Renal cortical epithelial cell (primary cell): ENCODE data around the gene DPM2. TPM values are rescaled to one million over a fixed set of nuclear protein-coding genes. Genes with fewer than 3 reads are reported as not detected.

Experiments
- DNase-seq: peaks from one replicate; pipeline ENCODE4 v3.0.0-alpha.2; 2011; ENCODE audit warnings: low read depth
- total RNA-seq: library from RNA; depleted of rRNA; stranded (reverse); fragments of >200 nt; gene quantifications from 2 replicates; pipeline ENCODE4 v1.2.3, GENCODE V29; 2014

Gene DPM2
- total RNA-seq, 1 donor from 2014 or later, result 7.1 TPM

DNA sequence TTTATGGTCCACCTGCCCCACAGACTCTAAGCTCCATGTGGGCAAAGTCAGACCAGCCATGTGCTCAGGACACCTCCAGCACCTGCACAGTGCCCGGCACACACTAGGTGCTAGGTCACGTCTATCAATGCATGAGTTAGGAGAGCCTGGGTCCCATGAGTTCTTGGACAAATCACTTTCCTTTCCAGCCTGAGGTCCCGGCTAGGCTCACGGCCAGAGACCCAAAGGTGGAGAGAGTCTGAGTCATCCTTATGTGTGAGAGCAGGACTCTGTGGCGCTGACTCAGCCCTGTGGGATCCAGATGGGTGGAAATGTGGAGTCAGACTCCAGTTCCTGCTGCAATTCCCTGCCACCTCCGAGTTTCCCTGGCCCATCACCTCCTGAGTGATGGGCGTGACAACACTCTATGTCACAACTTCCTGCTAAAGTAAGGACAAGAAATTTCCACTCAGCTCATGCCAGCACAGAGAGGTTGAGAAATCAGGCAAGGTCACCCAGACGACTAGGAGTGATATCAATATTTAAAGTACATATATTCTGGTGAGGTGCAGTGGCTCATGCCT, 18.3 kb downstream of the DPM2 start:
- peak; percentile 100 for DNase-seq

DNA sequence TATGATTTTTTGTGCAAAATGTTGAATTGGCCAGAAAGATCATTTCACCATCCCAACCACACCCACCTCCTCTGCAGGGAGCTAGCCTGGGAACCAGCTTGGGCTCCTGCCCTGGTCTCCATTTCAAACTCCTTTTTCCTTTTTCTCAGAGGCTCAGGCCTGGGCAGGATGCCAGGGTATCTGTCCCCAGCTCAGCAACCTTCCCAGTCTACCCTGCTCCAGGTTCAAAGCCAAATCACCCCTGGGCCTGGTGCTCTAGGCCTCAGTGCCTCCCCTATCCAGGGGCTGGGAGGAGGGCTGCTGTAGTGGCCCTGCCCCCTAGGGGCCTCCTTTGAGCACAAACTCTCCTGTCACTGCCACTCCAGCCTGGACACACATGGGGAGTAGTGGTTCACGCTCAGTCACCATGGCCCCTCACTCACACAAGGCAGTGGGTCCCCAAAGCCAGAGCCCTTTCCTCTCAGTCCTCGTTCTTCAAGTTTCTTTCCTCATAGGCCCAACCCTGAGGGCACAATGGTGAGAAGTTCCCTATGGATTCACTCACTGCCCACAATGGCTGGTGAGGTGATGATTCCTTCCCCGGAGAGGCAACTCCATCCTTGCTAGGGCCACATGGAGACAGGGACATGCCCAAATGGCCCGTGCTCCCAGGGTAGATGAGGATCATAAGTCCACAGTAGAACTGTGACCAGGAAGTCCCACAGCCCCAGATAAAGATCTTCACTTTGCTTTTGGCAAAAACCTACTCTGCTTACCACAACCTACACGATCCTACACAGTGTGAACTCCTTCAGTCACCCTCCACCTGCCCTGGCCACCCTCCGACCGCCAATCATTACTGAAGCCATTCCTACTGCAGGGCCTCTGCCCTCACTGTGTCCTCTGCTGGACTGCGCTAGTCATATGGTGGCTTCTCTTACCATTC, 19.2 kb downstream of the DPM2 start:
- DNase-seq, result peak; percentile 19

DNA sequence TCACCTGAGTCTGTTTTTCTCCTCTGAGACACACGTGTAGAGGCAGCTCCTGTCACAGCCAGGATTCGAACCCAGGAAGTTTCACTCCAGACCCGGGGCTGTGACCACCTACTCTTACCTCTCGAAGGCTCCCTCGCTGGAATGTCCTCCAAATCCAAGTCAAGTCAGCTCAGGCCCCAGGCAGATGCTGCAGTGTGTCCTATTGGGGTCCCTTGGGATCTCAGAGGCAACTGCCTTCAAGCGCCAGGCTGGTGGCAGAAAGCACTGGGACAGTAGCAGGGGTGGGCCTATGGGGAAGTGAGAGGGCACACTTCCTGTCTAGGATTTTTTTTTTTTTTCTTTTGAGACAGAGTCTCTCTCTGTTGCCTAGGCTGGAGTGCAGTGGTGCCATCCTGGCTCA, 20.1 kb downstream of the DPM2 start:
- DNase-seq, result no peak

- peak; percentile 49 for DNase-seq
Measured at GRCh38 chr9:127916720-127917581, 20.7 kb downstream of the DPM2 start, which contains the start of gene ST6GALNAC4. TSS of gene ST6GALNAC4 (minus strand) at chr9:127917041. CDS start at chr9:127916419, 622 bp downstream.

GRCh38 chr9:127915801-127916719, 21.6 kb downstream of the DPM2 start:
- no peak for DNase-seq

GRCh38 chr9:127915325-127915752, 22.3 kb downstream of the DPM2 start:
- DNase-seq, result no peak

DNA sequence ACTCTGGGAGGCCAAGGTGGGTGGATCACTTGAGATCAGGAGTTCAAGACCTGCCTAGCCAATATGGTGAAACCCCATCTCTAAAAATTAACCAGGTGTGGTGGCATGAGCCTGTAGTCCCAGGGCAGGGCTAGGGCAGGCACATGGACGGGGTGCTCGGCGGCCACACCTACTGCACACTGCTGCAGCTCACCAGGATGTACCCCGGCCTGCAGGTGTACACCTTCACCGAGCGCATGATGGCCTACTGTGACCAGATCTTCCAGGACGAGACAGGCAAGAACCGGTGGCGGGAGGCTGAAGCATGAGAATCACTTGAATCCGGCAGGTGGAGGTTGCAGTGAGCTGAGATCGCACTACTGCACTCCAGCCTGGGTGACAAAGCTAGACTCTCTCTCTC, 24.0 kb downstream of the DPM2 start:
- no peak for DNase-seq

DNA sequence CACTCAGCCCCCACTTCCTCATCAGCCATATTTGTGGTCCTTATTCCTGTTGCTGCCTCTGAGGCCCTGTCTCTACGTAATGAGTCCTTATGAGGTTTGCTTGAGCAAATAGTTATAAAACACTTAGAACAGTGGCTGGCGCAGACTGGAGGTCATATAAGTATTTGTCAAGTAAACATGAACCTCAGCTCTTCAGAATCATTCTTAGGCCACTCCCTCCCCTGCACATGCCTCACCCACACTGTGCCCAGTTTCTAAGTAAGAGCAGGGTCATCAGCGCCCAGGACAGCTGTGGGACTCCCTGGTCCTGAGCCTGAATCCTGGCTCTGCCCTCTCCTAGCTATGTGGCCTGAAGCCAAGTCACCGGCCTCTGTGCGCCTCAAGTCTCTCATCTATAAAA, 24.8 kb downstream of the DPM2 start:
- DNase-seq, result no peak

DNA sequence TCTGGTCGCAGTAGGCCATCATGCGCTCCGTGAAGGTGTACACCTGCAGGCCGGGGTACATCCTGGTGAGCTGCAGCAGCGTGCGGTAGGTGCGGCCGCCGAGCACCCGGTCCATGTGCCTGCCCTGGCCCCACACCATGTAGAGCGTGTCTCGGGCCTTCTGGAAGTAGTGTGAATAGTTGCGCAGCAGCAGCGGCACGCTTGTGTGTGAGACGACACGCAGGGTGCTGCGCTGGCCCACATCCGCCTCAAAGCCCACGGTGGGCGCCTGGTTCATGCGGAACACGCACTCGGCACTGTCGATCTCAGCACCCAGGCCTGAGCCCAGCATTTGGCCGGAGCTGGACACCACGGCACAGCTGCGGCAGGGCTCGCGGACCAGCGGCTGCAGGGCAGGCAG, 25.4 kb downstream of the DPM2 start:
- no peak for DNase-seq

DNA sequence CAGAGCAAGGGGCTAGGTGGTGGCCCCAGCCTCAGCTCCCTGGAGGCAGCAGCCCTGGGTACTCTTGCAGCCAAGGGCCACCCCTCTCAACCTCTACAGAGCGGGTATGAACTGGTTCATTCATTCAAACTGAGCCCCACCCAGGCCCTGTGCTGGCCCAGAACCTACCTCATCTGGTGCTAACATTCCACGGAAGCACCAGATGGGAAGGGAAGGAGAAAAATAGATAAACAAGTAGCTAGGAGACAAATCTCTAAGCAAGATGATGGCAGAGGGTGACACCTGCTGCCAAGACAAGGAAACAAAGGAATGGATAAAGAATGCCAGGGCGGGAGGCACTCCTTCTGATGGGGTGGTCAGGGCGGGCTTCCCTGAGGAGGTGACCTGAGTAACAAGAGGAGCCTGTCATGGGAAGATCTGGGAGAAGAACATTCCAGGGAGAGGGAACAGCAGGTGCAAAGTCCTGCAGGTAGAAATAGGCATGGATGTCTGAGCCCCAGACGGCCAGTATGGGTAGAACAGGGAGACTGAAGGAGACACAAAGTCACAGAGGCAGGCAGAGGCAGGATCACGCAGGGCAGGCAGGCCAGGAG, 26.9 kb downstream of the DPM2 start:
- DNase-seq, result peak; percentile 52

DNA sequence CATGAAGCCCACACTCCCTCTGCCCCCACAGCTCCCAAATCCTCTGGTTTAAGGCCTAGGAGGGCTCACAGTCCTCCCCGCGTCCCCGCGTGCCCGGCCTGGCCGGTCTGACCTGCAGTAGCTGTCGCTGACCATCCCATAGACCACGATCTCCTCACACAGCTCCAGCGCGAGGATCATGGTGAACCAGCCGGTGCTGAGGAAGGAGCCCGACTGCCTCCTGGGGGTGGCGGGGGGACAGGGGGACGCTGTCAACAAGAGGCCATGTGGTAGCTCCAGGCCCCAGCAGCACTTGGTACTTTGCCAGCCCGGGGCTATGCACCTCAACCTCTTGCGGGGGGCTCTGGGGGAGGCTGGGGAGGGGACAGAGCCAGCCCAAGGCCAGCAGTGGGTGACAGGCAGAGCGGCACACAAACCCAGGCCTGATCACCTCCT, 27.8 kb downstream of the DPM2 start:
- no peak for DNase-seq

DNA sequence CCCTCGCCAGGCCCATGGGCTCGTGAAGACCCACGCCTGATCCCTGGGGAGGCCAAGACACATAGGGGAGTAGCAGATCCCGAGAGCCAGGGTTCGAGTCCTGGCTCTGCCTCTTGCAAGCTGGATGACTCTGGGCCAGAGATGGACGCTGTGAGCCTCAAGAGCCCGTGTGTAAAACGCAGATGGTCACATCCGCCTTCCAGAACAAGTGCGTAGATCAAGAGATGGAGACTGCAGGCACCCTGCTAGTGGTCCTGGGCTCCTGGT, 29.1 kb downstream of the DPM2 start:
- DNase-seq, result no peak

DNA sequence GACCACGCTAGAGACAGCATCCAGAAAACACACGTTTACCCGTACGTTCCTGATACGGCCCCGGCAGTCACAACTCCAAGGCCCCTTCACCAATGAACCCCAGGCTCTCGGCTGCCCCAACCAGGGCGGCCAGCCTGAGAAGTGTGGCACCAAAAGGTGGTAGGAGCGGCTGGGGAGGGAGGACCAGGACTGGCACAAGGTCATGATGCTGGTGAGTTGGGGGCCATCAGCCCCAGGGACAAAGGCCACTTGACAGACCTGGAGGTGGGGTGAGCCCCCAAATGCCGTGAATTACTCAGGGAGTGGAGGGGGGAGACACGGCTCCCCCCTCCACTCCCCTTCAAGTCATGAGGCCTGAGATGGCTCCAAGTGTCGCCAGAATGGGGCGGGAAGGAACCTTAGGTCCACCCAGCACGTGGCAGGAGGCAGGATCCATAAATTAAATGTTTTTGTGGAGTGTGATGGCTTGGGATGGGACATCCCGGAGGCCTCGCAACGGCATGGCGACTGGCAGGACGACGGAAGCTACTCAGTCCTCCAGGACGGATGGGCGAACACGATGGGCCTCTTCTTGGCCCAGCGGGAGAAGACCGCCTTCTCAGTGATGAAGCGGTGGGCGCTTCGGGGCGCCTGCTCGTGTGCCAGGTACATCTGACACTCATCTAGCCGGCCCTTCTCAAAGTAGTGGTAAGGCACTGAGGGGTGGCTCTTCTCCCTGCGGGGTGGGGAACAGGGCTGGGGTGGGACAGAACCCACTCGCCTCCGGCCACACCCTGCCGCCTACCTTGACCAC, 29.6 kb downstream of the DPM2 start:
- DNase-seq, result no peak

- no peak for DNase-seq
Measured at GRCh38 chr9:127905788-127906191, 31.9 kb downstream of the DPM2 start.

- DNase-seq, result no peak
Measured at GRCh38 chr9:127905004-127905728, 32.5 kb downstream of the DPM2 start.

DNA sequence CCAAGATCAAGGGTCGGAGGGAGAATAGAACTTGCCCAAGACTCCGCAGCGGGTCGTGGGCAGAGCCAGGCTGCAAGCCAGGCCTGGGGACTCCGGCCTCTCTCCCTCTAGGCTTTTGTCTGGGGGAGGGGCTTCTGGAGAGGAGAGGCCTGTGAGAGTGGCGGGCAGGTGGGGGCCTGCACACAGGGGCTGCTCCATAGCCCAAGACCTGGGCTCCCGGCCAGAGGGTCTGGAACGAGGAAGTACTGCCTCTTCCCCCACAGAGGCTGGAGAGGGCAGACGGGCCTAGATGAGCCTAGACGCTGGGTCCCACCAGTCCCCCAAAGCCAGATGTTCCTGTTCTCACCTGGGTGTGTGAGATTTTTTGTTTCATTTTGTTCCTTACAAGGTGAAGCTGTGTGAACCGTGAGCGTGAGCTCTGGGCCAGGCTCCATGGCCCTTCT, 33.1 kb downstream of the DPM2 start:
- no peak for DNase-seq

DNA sequence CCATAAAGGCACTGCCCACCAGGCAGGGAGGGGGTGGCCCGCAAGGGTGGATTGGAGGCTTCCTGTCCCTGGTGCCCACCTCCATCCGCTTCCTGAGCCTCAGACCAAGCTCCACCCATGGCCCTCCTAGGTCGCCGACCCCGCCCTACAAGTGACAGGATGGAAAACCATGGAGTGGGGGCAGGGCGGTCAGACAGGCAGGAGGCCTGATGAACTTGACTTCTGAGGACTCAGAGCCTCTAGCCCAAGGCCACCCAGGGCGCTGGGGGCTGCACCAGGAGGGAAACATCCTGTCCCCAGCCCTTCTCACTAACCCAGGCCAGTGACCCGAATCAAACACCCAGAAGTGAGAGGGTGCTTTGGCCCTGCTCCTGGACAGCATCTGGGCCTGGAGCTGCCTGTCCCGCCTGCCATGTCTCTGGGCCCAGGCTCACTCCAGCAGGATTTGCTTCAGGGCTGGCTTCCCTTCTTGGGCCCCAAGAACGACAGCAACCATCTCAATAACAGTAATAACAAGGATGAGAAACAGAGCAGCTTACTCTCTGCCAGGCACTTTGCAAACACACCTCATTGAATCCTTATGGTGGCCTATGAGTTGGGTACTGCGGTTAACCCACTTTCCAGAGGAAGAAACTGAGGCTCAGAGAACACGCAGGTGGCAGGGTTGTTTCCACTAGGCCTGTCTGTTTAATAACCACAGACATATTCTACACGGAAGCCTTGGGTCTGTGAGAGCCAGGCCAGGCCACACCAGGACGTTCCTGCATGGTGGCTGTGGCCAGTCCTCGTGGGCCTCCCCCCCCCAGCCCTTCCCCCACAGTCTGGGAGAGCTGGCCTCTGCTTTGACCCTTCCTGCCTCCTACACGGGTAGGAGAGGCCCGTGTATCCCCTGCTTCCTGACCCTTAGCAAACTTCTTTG, 33.8 kb downstream of the DPM2 start:
- peak; percentile 25 for DNase-seq
